HG03097 (cell line): ENCODE results near the gene GALNT5.
A peak's percentile ranks its signal among the peaks of the same experiment; 100 is the strongest.
"Not testable (repeated sequence)": the region's sequence is repeated elsewhere in the genome, so short reads cannot be mapped to it uniquely, and the experiment has no call there.

Experiments
- ATAC-seq: cut with Tn5 transposase; IDR thresholded peaks from one replicate; pipeline ENCODE4 v1.9.1; 2021; ENCODE audit not compliant: unreplicated experiment, low FRiP score

Gene GALNT5

GRCh38 chr2:157324331-157324843, 66.9 kb downstream of the GALNT5 start:
- no peak for ATAC-seq

GRCh38 chr2:157325786-157326185, 68.3 kb downstream of the GALNT5 start, which contains the start of gene ERMN:
Gene ERMN, minus strand, starts transcription at chr2:157325824. Its CDS starts 182 bp downstream, at chr2:157325642.
- no peak for ATAC-seq

- ATAC-seq, result no peak
These were observed 69.2 kb downstream of the GALNT5 start for GRCh38 chr2:157326698-157327097.

DNA sequence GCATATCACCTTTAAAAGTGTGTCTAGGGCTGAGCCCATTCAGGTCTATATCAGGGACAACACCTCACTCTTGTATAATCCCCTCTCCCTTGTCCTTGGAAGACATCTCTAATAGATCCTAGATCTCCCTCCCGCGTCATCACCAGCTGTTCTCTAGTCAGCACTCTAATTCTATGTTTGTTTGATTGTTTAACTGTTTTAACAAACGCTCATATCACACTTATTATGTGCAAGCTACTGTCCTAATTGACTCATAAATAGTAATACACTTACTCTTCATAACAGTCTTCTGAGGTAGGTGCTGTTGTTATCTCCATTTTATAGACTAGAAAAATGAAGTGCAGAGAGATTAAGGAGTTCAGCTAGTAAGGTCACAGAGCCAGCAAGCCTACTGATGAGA, 69.7 kb downstream of the GALNT5 start:
- ATAC-seq, result no peak

GRCh38 chr2:157327621-157328500, 70.4 kb downstream of the GALNT5 start:
- peak; percentile 97 for ATAC-seq

GRCh38 chr2:157329524-157329923, 72.0 kb downstream of the GALNT5 start:
- ATAC-seq, result no peak

DNA sequence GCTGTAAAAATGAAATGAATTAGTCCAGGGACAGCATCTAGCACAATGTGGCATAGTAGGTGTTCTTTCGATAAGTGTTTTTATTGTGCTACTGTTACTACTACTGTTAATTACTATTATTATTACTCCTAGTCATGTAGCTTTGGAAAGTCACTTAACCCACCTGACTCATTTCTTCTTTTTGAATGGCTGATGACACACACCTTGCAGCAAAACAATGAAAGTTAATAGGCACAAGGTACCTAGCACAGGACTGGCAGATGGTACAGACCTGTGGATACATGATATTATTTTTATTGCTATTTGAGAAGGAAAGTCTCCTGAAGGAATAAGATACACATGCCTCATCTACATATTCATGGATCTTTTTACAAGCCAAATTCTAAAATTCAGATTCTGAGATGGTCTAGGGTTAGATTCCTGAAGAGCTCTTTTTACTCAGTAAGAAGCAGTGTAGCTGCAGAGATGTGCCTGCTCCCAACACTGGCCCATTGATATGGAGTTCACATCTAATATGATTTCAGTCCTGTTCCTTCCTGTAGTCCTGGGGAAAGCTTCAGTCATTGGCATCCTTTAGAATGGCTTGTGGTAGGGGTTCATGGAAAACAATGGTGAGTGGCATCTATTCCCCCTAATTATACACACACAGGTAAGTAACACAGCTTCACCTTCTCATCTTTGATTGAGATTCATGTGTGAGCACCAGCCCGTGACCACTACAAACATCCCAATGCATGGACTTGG, 76.0 kb downstream of the GALNT5 start:
- no peak for ATAC-seq

- no peak for ATAC-seq
These were observed 76.8 kb downstream of the GALNT5 start for GRCh38 chr2:157334335-157334734.

- no peak for ATAC-seq
These were observed 77.3 kb downstream of the GALNT5 start for GRCh38 chr2:157334797-157335196.

DNA sequence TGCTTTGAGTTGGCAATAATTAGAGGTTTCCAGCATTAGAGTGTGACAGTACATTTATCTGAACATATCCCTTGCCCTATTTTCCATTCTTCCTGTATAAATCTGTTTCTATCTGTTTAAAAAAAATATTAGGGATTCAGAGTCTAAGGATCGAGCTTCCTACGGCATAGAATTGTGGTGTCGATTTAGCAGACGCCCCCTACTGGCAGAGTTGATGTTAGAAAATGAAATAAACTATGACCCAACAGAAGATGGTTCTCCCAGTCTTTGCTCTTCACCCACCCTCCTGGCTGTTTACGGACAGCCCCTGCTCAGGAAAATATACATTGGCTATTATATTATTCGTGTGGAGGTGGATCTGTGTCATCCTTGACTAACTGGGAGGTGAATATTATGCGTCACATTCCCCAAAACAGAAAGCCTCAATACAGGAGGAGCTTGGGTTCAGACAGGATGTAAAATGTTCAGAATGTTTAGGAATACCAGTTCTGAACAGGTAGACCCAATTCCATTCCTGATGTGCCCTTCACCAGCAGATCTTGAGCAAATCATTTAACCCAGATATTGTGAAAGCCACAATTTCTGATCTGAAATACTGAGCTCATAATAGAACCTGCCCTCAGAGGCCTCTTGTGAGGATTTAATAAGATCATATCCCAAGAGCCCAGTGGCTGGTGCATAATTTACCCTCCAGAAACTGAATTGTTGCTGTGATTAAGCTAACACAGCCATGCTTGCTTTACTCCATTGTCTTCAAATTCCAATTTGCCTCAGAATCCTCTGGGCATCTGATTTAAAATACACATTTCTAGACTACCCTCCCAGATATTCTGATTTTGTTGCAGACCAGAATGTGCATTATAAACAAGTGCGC, 78.9 kb downstream of the GALNT5 start:
- ATAC-seq, result no peak

GRCh38 chr2:157337978-157338377, 80.5 kb downstream of the GALNT5 start:
- no peak for ATAC-seq

DNA sequence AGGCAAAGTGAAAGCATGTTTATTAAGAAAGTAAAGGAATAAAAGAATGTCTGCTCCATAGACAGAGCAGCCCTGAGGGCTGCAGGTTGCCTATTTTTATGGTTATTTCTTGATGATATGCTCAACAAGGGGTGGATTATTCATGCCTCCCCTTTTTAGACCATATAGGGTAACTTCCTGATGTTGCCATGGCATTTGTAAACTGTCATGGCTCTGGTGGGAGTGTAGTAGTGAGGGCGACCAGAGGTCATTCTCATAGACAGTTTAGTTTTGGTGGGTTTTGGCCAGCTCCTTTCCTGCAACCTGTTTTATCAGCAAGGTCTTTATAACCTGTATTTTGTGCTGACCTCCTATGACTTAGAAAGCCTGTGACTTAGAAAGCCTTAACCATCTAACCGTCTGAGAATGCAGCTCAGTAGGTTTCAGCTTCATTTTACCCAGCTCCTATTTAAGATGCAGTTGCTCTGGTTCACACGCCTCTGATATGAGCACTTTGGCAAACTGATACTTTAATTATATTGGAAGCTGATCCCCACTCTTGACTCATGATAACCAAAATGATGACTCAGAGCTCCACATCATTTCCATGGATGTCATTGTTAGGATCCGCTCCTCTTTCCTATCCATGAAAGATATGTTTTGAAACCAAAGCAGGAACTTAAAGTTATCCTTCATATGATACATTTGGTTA, 82.6 kb downstream of the GALNT5 start:
- no peak for ATAC-seq

DNA sequence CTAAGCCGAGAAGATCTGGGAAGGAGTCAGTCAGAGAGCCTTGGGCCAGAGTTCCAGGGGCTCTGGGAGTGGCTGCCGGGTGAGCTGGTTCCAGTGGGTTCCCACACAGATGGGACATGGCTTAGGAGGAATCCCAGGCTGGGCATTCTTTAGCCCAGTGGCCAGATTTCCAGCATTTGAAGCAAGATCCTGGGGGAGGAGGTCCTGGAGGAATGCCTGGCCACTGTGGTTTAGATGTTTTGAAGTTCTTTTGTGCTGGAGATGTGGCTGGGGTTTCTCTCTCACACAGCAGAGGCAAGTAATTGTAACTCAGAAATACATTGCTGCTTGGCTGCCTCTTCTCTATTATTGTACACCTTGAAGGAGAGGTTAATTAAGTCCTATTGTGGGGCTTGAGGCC, 83.9 kb downstream of the GALNT5 start:
- ATAC-seq, result not testable (repeated sequence)

DNA sequence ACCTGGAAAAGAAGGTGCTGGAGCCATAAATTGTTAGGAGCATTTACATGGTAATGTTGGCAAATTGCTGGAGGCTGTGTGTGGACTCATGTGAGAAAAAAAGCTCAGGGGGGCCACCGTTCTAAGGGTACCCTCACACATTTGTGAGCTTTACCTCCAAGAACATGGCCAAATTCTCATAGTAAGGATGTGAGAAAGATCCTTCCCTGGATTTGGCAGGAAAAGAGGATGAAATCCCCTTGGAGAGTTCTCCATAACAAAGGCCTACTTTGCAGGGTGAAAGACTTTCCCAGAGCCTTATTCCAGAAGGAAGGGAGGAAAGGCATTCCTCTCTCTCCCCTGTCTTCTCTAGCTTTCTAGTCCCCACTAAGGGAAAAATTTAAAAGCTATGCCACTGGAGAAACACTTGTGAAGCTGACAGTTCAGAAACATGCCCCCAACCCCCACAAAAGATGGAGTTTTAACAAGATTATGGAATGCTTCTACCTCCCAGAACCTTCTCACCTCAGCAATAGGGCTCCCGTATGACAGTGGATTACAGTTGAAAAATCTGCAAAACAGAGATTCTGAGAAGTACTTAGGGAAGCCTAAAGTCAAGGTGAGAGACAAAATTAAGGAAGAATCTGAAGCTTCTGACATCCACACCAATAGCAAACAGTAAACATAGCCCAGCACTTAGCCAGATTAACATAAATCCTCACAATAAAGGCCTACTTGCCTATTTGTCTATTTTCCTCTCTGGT, 88.3 kb downstream of the GALNT5 start:
- no peak for ATAC-seq

- no peak for ATAC-seq
These were observed 90.9 kb downstream of the GALNT5 start for GRCh38 chr2:157348291-157348921.

DNA sequence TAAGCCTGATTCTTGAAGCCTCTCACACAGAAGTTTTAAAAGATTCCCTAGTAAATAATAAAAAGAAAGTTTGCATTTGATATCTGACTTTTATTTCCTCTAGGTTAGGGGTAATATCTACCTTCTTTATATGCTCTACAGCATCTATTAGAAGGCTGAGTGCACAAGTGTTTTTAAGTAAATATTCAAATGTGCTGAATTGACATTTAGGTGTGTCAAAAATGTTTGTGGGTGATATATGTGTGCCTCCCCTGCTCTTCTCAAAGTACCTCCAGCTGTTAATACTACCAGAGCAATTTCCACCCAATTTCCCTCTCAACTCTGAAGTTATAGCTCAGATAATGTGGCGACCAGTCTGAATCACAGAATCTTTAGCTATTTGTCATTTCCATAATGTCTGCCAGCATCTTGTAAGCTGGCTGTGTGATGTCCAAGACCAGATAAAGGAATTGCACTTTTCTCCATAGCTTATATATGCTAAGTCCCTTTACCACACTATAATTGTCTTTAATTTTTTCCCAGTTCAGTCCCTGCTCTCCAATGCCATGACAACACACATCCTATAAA, 92.5 kb downstream of the GALNT5 start:
- no peak for ATAC-seq

GRCh38 chr2:157355618-157356017, 98.1 kb downstream of the GALNT5 start:
- no peak for ATAC-seq

GRCh38 chr2:157359628-157360027, 102.1 kb downstream of the GALNT5 start:
- ATAC-seq, result no peak
